Measurements from ENCODE around the gene IL36B.

The IL36B gene

GRCh38 chr2:113075030-113075429 lies 22.4 kb upstream of the IL36B start:
- no peak for DNase-seq

DNA sequence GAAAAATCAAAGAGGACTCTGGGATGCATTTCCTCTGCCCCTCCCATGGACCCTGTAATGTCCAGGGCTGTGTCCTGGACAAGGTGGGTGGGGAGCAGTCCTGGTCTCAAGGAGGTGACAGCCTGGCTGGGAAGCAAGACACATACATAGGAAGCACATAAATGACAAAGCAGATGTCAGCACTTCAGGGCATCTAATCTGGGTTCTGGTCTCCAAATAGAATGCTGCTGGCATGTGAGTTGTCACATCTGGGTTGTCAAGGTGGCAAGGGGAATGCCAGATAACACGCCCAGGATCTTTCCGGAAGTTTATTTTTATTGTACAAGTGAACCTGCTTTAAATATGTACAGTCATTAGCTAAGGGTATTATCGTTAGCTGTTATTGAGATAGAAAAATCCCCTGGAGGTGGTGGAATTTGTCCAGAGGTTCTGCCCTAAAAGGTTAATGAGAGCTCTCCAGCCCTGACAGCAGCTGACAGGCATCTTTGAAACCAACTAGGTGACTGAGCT lies 20.7 kb upstream of the IL36B start:
- no peak for DNase-seq

DNA sequence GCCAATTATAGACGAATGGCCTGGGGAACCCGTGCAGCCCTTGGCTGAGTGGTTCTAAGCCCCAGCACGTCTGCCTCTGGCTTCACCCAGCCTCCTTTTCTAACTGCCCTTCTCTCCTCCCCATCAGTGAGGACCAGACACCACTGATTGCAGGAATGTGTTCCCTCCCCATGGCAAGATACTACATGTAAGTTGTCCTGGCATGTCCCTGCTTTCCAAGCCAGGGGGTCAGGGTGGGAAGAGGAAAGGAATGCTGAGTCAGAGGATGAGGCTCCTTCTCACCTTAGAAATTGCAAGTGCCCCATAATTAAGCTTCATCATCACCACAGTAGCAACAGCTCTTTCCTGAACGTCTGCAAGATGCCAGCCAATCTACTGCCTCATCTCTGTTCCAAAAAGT lies 19.9 kb upstream of the IL36B start:
- DNase-seq, result no peak

DNA sequence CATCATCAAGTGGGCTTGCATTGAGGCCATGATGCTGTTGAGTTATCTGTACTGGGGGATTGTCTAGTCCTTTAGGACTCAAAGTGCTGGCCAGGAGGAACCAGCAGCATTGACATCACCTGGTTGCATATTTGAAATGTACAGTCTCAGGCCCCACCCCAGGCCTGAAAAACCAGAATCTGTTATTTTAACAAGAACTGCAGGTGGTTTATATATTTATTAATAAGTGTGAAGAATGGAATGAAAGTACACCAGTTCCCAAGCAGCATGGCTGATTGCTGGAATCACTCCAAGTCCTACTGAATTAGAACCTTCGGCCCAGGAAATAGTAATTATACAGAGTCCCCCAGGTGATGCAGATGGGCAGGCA lies 17.9 kb upstream of the IL36B start:
- no peak for DNase-seq

DNA sequence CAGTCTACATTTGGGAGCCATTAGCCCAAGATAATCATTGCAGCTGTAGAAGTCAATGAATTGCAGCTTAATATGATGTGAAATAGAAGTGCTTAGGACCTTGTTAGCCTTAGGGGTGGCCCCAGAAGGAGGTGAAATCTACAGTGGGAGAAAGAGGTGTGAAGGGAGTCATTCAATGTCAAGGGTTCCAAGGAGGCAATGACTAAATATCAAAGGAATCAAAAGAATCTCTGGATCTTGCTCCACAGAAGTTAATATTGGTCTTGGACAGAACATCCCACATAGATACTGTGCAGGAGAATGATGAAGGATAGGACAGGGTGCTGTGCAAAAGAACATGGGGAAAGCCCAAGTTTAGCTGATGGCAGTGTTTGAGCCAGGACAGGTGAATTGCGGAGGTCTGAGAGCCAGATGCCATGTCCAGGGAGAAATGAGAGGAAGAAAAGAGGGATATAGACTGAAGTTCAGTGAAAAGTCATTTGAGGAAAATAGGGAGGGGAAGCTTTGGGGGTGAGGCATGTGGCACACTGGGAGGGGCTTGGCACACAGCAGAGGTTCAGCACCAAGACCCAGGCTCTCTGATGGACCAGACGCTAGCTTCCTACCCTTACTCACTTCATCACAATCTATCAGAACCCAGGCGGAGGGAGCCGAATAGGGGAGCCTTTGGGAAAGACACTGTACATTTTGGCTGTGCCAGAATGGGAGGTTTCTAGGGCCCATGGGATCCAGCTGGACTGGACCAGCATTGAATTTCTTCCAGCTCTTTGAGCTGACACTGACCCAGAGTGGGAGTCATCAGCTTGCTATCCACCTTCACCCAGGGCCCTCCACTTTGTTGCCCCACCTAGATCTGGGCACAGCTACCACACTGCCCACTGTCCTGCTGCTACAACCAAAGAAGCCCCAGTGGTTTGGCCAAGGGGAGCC lies 17.3 kb upstream of the IL36B start:
- DNase-seq, result no peak

DNA sequence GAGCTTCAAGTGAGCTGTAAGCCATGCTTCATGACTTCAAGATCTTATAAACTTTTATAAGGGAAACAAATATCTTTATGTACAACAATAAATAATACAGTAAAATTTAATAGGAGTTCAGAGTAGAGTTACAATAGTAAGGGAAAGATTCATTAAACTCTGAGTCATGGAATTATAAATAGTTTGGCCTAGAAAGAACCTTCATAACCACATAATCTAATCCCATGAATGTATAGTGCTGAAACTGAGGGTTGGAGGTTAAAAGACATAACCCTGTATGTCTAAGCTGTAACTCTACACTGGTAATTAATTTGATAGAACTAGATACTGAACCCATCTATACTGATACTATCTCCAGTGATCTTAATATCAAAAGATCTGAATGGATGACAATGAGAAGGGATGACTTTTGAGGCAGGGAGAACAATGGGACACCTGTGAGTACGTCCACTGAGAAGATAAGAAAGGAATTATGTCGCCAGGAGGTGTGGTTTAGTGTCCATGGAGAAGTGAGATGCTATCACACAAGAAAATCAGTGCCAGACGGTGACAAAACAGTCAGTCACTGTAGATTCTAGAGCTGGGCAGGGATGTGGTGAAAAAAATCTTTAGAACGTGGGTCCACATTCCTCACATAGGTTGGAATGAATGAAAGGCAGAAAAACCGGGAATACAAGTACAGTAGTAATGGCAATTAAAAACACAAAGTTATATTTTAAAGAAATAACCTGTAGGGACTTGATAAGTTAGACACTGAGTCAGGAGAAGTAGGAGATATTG lies 16.2 kb upstream of the IL36B start:
- DNase-seq, result no peak

DNA sequence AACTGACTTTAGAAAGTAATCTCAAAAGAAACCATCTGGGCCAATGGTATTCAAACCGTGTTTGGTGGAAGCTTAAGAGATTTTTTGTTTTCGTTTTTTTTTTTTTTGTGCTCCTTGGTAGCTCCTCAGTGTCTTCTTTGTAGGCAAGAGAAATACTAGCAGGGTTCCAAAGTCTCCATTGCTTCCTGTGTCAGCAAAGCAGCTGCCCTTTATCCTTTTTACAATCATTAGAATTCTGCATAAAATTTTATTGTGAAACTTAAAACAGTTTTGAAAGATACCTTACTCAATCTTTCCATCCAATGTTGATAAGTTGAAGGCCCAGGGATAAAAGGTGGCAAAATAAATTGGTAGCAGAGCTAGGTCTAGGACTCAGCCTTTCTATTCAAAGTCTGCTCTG lies 15.6 kb upstream of the IL36B start:
- DNase-seq, result no peak

DNA sequence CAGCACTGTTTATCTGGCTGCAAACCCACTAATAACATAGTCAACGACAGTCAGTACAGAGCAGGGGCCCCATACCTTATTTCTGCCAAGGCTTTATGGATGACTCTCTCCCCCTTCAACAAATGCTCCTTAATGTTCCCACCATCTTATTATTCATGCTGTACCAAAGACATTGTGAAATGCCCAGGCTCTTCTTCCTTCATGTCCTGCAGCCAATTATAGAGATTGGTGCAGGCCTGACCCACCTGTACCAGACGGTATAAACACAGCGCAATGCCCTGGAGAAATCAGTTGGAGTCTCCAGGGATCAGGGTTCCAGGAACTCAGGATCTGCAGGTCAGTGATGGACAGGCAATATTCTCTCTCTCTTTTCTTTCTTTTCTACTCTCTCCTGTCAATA lies 15.0 kb upstream of the IL36B start, which contains the start of gene IL1F10:
IL1F10 (plus strand) TSS at position 290 of the 400 bp plus-strand sequence. CDS start 4,769 bp downstream, outside the sequence.
- DNase-seq, result no peak

DNA sequence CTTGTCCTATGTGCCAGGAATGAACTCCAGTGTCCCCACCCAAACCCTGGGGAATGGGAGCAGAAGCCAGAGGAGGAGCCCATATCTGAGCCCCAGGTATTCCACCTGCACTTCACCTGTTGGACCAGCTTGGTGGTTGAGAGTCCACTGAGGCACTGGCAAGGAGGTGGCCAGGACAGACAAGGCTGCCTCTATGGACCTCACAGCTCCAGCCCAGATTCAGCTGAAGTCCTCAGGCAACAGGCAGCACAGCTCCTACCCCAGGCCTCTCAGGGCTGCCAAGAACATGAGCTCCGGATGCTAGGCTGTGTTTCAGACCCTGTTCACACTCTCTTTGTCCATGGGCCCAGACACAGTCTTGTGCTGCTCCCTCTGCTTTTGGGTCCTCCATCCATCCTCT lies 12.2 kb upstream of the IL36B start:
- DNase-seq, result no peak

GRCh38 chr2:113064281-113064680 lies 11.6 kb upstream of the IL36B start:
- DNase-seq, result no peak

DNA sequence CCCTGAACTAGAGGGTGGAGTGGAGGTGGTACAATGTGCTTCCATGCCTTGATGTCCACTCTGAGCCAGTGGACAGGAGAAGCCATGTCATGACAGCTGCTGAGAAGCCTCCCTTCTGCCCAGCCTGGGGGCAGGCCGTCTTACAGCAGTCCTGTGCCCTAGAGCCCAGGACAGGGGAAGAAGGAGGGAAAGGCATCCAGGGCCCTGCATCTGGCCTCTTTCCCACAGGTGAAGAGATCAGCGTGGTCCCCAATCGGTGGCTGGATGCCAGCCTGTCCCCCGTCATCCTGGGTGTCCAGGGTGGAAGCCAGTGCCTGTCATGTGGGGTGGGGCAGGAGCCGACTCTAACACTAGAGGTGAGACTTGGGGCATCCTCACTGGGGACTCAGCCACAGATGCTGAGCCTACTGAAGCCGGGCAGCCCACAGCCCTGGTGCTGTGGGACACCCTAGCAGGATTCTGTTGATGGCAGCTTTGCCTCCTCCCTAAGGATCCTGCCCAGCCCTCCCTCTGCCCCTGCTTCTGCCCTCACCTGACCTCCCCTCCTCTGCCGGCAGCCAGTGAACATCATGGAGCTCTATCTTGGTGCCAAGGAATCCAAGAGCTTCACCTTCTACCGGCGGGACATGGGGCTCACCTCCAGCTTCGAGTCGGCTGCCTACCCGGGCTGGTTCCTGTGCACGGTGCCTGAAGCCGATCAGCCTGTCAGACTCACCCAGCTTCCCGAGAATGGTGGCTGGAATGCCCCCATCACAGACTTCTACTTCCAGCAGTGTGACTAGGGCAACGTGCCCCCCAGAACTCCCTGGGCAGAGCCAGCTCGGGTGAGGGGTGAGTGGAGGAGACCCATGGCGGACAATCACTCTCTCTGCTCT lies 9.5 kb upstream of the IL36B start:
- no peak for DNase-seq

DNA sequence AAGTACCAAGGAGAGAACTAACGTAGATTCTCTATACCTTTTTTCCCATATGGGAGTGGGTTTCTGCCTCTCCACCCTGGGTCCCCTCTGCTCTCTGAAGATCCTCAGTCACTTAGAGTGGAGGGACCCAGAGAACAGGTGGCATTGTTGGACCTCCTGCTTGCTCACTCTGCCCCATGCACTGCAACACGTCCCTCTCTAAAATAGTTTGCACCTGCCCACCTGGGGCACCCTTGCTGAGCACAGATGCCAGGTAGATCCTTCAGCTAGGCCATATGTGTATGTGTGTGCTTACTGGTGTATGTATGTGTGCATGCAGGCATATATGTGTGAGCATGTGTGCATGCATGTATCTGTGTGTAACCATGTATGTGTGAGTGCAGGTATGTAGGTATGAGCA lies 8.6 kb upstream of the IL36B start:
- no peak for DNase-seq

- no peak for DNase-seq
Observed at GRCh38 chr2:113060796-113061195, 8.1 kb upstream of the IL36B start.

GRCh38 chr2:113060396-113060795 lies 7.7 kb upstream of the IL36B start:
- no peak for DNase-seq

- DNase-seq, result no peak
Observed at GRCh38 chr2:113058998-113059960, 6.6 kb upstream of the IL36B start, which contains the start of gene IL36RN. Gene IL36RN (plus strand): TSS chr2:113059198. CDS start chr2:113059439, 241 bp downstream.

DNA sequence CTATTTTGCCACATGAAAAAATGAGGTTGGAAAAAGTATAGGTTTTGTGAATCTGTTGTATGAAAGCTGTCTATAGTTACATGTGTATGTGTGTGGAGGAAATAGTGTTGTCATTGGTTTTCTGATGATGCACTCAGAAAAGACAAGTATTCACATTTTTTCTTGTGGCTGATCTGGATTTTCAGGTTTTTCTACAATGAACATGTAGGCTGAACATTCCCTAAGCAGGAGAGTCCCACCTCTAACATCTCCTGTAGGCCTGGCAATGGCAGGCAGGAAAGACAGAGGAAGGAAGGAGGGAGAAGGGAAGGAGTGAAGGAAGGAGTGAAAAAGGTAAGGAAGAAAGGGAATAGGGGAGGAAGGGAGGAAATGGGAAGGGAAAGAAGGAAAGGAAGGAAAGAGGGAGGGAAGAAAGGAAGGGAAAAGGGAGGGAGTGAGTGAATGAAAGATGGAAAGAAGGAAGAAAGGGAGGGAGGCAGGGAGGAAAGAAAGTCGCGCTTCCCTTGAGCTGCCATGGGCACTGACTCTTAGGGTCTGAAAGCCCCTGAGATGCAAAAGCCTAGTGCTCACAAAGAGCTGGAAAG lies 5.8 kb upstream of the IL36B start:
- DNase-seq, result no peak

DNA sequence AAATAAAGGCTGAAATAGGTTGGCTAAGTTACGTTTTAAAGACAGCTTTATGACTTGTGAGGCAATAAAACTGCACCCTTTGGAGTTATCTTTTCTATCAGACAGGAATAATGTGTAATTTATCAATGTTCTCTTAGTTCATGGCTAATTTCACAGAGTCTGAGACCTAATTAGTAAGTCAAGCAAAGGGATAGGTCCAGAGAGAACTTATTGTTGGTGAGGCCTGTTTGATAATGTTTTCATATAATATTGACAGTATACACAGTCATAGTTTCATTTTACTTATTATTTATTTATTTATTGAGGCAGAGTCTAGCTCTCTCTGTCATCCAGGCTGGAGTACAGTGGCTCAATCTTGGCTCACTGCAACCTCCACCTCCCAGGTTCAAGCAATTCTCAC lies 4.5 kb upstream of the IL36B start:
- no peak for DNase-seq

DNA sequence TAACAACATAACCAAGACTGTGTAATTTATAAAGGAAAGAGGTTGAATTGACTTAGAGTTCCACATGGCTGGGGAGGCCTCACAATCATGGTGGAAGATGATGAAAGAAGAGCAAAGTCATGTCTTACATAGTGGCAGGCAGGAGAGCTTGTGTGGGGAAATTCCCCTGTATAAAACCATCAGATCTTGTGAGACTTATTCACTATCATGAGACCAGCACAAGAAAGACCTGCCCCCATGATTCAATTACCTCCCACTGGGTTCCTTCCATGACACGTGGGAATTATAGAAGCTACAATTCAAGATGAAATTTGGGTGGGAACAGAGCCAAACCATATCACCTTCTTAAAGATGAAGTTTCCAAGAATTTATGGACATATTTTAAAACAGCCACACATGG lies 3.9 kb upstream of the IL36B start:
- no peak for DNase-seq

DNA sequence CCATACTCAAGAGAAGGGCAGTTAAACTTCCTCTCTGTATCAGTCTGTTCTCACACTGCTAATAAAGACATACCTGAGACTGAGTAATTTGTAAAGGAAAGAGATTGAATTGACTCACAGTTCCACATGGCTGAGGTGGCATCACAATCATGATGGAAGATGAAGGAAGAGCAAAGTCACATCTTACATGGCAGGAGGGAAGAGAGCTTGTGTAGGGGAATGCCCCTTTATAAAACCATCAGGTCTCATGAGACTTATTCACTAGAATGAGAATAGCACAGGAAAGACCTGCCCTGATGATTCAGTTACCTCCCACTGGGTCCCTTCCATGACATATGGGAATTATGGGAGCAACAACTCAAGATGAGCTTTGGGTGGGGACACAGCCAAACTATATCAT lies 1.4 kb upstream of the IL36B start:
- DNase-seq, result no peak

DNA sequence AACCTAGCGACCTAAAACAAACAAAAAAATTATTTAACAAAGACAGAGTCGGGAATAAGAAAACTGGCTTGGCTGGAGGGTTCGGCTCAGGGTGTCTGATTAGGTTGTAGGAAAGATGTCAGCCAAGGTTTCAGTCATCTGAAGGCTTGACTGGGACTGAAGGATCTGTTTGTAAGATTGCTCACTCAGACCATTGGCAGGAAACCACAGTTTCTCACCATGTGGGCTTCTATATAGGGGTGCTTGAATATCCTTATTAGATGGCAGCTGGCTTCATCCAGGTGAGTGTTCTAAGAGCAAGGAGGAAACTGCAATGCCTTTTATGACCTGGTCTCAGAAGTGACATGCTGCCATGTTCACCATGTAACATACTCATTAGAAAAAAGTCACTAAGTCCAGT lies 999 bp upstream of the IL36B start:
- no peak for DNase-seq
